Chondrocyte (in vitro differentiated cells): Measurements from ENCODE around the gene TMEM207. TPM values are rescaled to one million over a fixed set of nuclear protein-coding genes. Genes with fewer than 3 reads are reported as not detected.

Experiments used
- DNase-seq: peaks from one replicate; pipeline ENCODE4 v3.0.0; 2021; ENCODE audit warnings: mixed read lengths, low spot score
- H3K27ac Mint-ChIP-seq: one replicate; pipeline ENCODE4 v1.8.0; 2021; ENCODE audit warnings: mild to moderate bottlenecking, moderate library complexity, mixed read lengths; ENCODE audit not compliant: unreplicated experiment
- H3K27me3 Mint-ChIP-seq: 2 replicates; pipeline ENCODE4 v1.8.0; 2021; ENCODE audit warnings: low read depth, mixed read lengths
- H3K36me3 Mint-ChIP-seq: 2 replicates; pipeline ENCODE4 v1.8.0; 2021; ENCODE audit warnings: low read depth, mixed read lengths
- H3K4me1 Mint-ChIP-seq: 2 replicates; pipeline ENCODE4 v1.8.0; 2021; ENCODE audit warnings: low read depth, mild to moderate bottlenecking, mixed read lengths
- H3K4me3 Mint-ChIP-seq: one replicate; pipeline ENCODE4 v1.8.0; 2021; ENCODE audit warnings: mild to moderate bottlenecking, moderate library complexity, mixed read lengths; ENCODE audit not compliant: unreplicated experiment
- H3K9me3 Mint-ChIP-seq: 2 replicates; pipeline ENCODE4 v1.8.0; 2021; ENCODE audit warnings: low read depth, mixed read lengths
- total RNA-seq: library from RNA; stranded (reverse); gene quantifications from 3 replicates; pipeline ENCODE4 v1.2.1, GENCODE V29; 2021
- TF ChIP-seq, protein P1 (sequence below): fragments of 200-600 bp; sonication (generic); IDR thresholded peaks from 2 replicates; pipeline ENCODE4 v1.5.0; 2021; ENCODE audit warnings: antibody characterized with exemption, mild to moderate bottlenecking, moderate library complexity

TMEM207 gene
- total RNA-seq, 1 donor from 2014 or later: not detected

DNA sequence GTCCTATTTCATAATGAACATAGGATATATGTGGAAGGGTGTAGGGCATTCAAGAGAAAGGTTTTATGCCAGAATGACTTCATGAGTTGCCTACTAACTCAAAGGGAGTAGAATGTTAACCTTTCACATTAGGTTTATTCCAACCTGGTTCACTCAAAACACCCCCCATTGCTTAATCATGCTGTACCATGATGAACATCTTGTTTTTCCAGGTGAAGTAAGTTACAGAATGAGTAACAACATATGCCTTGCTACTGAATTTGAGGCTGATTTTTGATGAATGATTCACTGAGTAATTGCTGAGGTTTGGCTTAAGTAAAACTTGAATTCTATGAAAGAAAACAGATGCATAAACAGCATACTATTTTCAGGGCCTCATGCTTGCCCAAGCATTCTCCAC is 67.6 kb downstream of the TMEM207 start:
- H3K27me3 Mint-ChIP-seq: no peaks in the 10 kb centered on the region
- H3K27ac Mint-ChIP-seq: no peak overlapping the region
- no peak for DNase-seq
- TF ChIP-seq, protein P1, sequence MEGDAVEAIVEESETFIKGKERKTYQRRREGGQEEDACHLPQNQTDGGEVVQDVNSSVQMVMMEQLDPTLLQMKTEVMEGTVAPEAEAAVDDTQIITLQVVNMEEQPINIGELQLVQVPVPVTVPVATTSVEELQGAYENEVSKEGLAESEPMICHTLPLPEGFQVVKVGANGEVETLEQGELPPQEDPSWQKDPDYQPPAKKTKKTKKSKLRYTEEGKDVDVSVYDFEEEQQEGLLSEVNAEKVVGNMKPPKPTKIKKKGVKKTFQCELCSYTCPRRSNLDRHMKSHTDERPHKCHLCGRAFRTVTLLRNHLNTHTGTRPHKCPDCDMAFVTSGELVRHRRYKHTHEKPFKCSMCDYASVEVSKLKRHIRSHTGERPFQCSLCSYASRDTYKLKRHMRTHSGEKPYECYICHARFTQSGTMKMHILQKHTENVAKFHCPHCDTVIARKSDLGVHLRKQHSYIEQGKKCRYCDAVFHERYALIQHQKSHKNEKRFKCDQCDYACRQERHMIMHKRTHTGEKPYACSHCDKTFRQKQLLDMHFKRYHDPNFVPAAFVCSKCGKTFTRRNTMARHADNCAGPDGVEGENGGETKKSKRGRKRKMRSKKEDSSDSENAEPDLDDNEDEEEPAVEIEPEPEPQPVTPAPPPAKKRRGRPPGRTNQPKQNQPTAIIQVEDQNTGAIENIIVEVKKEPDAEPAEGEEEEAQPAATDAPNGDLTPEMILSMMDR: no peak
- H3K9me3 Mint-ChIP-seq: no peaks in the 10 kb centered on the region
- peaks cover 49% of the 10 kb centered on the region for H3K4me1 Mint-ChIP-seq
- H3K36me3 Mint-ChIP-seq: no peaks in the 10 kb centered on the region
- no peak overlapping the region for H3K4me3 Mint-ChIP-seq

DNA sequence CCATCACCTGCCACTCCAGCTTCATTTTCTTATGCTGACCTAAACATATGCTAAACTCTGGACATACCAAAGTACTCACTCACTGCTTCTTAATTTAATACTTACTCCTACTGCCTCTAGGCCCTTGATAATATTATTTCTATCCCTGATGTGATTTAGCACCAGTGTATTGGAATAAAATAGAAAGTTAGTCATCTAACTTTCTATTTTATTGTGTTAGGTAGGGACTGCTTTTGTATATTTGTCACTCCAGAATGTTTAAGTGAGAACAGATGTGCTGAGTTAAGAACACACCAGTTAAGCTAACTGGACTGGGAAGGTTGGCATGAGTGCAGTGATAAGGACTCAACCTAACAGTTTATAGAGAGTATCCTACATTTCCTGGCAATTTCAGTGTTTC is 68.3 kb downstream of the TMEM207 start:
- Mint-ChIP-seq H3K27ac (no peak overlapping the region), H3K36me3 (no peaks in the 10 kb centered on the region), H3K4me3 (no peak overlapping the region), H3K9me3 (no peaks in the 10 kb centered on the region), H3K4me1 (peaks cover 46% of the 10 kb centered on the region), H3K27me3 (no peaks in the 10 kb centered on the region)
- TF ChIP-seq, protein P1: no peak
- no peak for DNase-seq

DNA sequence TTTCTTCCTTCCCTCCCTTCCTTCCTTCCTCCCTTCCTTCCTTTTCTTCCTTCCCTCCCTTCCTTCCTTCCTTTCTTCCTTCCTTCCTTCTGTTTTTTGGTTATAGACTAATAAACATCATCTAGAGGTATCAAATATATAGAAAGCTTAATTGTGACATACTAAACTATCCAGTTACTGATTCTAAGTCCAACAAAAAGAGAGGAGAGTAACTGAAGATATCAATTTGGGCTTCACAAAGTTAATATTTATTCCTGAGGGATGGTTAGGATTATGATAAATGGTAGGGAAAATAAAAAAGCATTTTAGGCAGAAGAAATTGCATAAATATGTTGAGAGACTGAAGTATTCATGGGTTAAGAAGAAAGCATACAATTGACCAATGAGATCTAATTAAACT is 69.5 kb downstream of the TMEM207 start:
- Mint-ChIP-seq H3K27me3 (no peaks in the 10 kb centered on the region), H3K9me3 (no peaks in the 10 kb centered on the region), H3K27ac (no peak overlapping the region), H3K4me3 (no peak overlapping the region), H3K36me3 (no peaks in the 10 kb centered on the region), H3K4me1 (peaks cover 34% of the 10 kb centered on the region)
- DNase-seq: no peak
- TF ChIP-seq, protein P1: no peak

Other genes with a start within 250 kb of the TMEM207 start
- gene CLDN1, start 127.5 kb downstream of the TMEM207 start, total RNA-seq: 7.3 to 13.8 TPM (median 13.1 TPM) in 3 replicates
- 0.20 TPM in 1 of 3 replicates, not detected in the others for gene CLDN16, start 61.7 kb downstream of the TMEM207 start, total RNA-seq
- gene IL1RAP, start 64.2 kb upstream of the TMEM207 start, total RNA-seq: 30.4 to 41.6 TPM (median 37.1 TPM) in 3 replicates